ENCODE data around the gene GCG.

Gene GCG

DNA sequence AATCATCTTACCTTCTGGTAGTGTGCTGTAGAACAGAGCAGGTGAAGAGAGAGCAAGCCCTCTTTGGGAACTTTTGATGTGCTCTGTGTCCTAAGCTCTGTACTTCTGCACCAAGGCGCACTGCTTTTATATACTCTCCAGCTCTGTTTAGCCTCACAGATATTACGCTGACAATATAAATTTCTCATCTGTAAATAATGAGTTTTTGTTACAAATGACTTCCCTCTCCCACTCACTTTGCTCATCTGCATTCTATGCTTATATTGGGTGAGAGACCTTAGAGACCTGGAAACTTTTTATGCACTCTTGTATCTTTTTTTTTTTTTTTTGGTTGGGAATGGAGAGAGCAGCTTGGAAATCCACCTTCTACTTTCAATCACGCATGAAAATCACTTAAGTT is at the start of gene GCG:
Gene GCG, minus strand, starts transcription at position 101 of the 400 bp plus-strand sequence. CDS start 3,069 bp downstream, outside the sequence.
- DNase-seq (ENCODE audit: low spot score): no peak

DNA sequence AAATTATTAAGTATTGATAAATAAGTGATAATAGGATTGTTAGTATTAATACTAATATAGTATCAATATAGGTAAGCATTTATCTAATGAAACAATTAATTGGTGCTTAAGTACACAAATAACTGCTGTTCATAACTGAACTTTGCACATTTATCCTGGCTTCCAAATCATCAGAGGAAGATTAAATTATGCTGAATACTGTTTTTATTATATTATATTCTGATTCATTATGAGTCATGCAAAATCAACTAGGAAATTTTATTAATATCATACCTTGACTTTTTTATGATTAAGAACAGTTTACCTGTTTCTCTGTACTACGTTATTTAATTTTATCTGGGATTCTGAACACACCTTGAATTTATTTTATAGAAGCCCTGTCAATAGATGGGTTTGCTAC is 48.6 kb upstream of the GCG start:
- no peak for DNase-seq (ENCODE audit: low spot score)

DNA sequence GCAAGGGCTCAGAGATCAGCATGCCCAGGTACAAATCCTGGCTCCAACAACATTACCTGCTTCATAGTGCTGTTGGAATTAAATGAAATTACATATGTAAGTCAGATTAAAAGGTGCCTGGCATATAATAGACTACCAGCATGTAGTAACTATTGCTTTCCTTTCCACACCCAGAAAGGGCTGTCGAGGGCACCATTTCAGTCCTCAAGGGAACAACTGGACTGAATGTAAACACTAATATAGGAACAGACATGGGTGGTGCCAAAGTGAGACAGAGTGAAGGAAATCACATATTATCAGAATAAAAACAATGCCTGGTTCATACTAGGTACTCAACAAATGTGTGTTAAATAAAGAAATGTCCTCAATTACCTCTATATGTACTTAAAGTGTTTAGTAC is 47.9 kb upstream of the GCG start:
- DNase-seq (ENCODE audit: low spot score): no peak

DNA sequence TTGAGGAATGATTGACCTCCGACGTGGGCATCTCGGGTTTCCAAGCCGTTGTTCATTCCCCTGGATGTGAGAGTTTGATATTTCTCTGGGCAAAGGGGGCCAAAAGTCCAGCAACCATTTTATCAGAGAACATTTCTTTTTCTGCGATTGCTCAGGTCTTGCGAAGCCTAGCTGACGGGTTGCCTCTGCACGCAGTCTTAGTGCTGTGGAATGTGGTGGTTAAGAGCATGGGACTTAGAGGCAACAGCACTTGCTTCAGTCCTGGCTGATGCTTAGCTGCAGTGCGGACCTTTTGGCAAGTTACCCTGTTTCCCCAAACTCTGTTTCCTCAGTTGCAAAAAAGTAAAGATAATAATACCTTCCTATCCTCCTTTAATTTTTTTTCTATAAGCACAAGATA is 46.2 kb upstream of the GCG start:
- no peak for DNase-seq (ENCODE audit: low spot score)

DNA sequence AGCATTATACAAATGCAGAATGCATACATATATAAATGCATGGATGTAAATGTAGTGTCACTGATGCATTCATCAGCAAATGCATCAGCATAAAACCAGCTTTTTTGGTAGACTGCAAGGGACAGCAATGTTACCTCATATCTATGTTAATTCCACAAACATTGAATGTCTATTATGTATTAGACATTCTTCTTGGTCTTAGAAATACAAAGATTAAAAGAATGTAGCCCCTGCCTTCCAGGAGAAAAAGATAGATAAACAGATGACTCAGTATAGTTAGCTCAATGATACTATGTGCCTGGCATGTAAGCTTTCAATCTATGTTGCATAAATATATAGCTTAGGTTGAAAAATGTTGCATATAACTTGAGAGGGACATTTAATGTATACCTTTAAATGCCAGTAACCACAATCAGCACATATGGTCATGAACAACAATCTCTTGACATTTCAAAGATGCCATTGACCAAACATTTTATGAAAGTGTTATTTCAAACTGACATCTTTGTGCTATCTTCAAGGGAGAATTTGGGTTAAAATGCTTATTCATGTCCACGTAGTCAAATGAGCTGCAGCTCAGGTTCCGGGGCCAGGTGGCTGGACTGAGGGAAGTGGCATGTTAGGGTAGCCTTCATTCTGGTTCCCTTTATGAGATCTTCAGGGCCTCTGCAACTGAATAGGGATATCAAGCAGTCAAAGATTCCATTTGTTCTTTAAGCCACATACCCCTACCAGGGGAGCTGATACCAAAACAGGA is 45.2 kb upstream of the GCG start:
- DNase-seq (ENCODE audit: low spot score): no peak

DNA sequence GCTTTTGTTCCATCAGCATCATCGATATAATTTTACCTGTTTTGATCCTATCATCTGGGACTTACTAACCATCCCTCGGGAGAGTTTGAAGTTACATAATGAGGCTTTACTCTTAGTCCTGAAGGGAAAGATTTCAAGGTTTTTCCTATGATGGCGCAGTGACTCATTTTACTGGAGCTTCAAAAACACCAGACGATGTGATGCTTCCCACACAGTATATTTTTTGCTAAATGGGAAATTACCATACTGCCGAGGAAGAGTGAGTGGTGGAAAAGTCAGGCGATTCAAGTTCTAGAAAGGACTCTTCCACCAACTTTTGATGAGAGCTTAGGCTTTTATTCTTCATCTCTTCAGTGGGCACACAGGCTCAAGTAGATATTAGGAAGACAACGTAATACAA is 44.6 kb upstream of the GCG start:
- DNase-seq (ENCODE audit: low spot score): no peak

DNA sequence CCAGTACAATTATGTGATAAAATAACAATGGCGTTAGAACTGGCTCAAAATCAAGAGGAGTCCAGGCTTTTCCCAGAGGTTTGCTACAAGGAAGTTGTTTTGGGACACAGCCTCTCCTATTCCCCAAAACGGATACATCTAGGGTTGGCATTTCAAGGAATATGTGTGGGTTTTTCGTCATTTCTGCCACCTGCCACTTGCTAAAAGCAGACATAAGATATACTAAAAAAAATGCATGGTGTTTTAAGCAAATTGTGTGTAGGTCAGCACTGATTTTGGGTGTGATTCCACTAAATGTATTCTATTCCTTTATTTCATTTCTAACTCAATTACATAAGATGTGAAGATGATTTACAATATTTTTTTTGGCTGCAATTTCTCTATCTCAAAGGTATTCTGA is 36.4 kb upstream of the GCG start:
- DNase-seq (ENCODE audit: low spot score): no peak

DNA sequence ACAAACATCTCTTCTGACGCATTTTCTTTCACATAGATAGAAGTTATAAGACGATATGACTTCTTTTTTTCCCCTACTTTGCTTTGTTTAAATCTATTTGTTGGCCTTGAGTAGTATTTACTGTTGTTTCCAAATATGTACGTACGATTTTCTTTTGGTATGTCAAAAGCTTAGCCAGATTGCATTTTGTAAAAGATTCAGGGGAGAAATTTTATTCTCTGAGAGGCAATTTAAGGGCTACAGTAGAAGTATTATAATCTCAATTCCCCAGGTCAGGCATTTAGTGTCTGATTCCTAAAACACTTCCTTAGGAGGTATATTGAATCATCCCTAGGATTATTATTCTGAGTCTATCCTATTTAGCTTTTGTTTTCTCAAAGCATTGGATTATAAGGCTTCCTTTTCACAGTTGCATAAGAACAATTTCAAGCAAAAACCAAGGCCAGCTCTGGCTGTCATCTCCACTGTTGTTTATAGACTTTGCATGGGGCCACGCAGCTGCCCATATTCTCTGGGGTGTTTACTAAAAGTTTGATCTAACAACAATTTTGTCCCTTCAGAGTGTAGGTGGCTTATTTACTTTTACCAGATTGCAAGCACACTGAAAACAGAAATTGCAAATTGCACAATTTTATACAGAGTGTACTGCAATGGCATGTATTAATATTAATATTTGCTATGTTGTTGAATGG is 33.6 kb upstream of the GCG start:
- DNase-seq (ENCODE audit: low spot score): no peak

DNA sequence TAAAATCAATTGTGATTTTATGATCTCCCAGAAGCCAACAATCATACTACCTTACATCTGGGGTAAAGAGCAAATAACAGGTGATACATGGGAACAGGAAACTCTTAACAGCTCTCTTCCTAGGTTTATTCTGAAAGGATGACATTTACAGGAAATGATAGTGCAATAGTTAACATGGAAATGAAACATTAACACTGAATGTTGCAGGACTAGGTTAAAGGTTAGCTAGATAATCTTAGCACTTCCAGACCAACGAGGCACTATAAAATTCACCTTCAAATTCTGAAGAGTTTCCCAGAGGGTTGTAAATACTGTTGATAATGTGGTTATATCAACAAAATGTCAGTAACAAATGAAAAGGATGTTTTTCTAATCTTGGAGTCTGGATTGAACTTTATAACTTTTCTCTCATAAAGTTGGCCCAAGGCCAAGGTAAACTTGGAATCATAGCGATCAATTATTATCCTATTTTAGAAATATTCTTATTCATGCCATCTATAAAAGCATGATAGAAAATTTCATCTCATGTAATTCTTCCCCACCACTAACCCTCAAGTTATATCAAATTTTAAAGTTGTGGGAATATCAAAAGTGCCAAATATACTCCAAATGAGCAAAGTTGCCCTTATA is 32.9 kb upstream of the GCG start:
- no peak for DNase-seq (ENCODE audit: low spot score)

DNA sequence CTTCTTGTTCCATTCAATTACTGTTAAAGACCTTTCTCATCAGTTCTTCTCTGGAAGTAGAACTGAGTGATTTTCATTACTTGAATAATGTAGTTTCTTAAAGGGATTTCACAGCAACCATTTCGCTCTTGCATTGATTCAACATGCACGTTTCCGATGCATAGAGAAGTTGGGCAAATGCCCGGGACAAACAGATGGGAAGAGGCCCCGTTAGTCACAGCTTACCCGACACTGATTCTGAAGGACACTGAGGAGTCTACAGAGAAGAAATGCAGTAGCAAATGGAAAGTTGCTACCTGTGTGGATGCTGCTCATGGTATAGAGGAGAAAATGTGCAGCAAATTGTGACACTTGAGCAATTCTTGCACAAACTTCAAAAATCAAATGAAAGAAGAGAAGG is 32.3 kb upstream of the GCG start:
- DNase-seq (ENCODE audit: low spot score): no peak

DNA sequence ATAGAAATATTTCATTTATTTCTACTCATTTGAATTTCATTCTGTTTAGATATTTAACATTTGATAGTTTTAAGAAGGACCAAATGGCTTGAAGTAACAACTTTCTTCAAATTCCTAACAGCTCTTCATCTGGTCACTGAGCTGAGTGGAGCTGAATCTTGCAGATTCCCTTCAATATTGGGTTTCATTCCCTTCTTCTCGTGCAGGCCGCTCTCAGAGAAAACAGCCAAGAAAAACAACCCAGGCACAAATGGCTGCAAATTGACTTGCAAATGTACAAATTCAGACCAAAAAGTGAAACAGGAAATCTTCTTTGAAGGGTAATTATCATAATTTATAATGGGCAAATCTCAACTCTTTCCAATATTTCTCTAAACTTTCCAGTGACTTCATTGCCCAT is 30.3 kb upstream of the GCG start:
- DNase-seq (ENCODE audit: low spot score): no peak

DNA sequence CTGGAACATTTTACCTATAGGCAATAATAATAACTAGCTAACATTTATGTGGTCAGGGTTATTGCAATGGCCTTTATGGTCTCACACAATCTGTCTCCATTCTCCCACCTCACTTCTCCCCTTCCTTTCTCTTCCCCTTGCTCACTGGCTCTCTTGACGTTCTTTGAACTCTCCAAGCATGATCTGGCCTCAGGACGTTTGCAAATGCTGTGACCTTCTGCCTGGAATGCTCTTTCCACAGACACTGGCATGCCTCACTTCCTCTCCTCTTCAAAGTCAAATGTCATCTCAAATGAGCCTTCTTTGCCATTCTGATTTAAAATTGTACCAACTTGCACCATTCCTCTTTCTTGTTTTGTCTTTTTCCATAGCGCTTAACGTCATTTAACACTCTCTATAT is 25.3 kb upstream of the GCG start:
- DNase-seq (ENCODE audit: low spot score): no peak

DNA sequence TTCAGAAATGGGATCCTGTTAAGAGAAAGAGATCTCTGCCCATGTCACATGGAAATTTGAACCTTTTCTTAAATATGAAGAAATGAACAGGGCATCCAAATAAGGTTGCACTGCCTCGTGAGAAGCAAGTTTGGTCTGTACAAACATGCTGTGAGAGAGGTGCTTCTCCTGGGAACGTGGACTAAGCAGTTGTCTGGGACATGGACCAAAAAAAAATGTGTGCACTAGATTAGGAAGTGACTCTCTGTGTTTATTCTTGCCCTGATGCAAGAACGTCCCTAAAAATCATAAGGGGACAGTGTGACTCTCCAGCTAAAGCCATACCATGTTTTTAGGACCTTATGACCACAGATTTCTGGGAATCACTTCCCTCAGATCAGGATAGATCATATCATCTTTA is 23.7 kb upstream of the GCG start:
- DNase-seq (ENCODE audit: low spot score): no peak

DNA sequence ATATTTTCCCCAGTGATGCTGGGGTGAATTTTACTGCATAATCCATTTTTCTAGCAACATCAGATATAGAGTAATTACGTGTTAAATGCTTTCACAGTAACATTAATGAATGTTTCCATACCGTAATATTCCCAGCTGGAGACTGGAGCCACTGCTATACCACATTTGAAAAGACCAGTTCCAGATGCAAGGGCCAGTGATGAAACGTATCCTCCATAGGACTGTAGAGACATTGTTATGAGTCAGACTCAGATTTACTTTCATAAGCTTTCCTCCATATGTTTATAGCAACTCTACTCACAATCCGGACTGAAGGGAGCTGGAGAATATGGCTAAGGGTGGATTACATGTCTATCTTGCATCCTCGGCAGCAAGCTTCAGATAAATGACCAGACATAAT is 22.7 kb upstream of the GCG start:
- no peak for DNase-seq (ENCODE audit: low spot score)

DNA sequence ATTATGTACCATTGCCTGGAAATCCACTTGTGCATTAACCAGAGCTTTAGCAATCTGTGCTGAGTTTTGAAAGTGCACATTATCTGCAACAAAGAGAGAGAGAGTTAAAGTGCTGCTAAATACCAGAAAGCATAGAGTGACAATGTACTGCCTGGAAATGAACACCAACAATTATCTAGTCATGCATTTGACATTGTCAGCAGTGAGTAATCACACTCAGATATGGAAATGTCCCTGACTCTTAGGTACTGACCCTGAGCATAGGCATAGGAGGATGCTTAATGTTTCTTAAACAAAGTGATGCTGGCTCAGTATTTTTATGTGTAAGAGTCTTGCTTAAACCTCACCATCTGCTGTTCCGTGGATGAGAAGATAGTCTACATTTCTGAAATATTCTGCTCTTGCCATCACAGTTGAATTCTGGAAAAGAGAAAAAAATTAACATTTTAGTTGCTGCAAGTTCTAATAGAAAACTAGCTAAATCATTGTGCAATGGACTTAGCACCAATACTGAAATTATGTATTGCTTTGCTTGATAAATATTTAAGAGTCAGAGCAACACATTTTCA is 20.8 kb upstream of the GCG start:
- DNase-seq (ENCODE audit: low spot score): no peak

DNA sequence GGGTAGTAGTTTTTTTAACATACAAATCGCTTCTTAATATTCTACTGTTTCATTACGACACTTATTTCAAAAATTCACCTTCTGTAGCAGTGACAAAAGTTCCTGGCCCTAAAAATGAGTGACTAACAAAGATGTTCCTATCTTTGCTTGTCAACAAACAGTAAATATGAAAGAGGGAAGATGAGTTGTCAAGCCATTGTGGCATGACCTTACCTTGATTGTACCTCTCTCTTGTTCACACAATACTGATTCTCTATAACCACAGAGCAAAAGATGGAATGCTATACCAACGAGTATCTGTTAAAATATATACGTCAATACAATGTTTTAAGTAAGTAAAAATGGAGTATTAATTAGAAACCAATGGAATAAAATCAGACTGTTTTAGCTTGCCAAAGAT is 14.7 kb upstream of the GCG start:
- DNase-seq (ENCODE audit: low spot score): no peak

DNA sequence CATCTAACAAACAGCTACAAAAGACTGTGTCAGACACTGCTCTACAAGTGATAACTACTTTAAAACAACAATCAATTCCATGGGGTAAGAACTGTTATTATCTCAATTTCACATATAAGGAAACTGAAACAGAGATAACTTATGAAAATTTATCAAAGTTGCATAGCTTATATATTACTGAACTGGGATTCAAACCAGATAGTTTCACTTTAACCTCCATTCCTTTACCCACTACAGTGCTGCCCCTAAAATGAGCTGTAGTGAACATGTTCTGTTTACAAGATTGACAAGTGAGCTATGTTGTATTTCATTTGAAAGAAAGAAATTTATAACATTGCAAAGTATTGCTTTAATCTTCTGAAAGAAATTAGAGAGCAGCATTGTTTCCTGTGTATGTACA is 14.1 kb upstream of the GCG start:
- no peak for DNase-seq (ENCODE audit: low spot score)

DNA sequence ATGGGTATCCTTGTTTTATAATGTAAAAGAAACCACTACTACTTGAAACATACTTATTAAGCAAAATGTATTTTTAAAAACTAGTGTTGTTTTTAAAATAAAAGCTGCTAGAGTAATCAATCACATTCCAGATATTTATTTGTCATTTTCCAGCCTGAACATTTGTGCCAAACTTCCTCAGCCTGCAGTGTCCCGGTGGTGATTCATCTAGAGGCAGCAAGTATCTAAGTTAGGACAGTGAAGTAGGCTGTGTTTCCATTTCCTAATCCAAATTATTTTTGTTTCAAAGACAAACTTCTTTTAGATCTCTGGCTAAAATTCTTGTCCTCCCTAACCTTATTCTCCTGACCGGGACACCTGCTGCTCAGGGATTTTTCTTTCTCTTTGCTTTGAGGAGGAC is 12.8 kb upstream of the GCG start:
- peak; percentile 36 for DNase-seq (ENCODE audit: low spot score)

DNA sequence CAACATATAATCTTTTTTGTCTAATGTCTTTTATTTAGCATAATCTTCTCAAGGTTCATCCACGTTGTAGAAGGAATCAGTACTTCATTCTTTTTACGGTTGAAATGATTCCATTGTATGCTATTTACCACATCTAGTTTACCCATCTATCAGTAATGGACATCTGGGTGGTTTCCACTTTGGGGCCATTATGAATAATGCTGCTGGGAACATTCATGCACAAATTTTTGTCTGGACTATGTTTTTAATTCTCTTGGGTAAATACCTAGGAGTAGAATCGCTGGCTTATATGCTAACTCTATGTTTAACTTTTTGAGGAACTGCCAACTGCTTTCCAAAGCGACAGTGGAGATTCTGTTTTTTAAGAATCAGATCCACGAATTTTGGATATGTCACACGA is 7.4 kb upstream of the GCG start:
- DNase-seq (ENCODE audit: low spot score): no peak

DNA sequence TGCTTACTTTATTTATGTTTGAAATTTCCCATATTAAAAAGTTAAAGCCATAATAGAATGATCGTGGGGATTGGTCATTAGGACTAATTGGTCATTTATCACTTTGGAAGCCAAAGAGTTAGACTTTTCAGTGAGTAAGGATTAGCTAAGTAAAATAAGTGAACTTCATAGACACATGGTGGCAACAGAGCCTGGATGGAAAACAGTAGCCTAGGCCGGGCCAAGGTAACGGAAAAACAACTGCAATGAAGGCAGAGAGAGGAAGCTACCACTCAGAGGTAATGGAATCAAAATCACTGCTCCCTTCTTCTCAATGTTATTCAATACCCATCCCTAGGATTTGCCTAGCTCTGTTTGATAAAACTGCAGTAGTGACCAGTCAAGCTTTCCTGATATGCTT is 4.1 kb upstream of the GCG start:
- DNase-seq (ENCODE audit: low spot score): no peak

DNA sequence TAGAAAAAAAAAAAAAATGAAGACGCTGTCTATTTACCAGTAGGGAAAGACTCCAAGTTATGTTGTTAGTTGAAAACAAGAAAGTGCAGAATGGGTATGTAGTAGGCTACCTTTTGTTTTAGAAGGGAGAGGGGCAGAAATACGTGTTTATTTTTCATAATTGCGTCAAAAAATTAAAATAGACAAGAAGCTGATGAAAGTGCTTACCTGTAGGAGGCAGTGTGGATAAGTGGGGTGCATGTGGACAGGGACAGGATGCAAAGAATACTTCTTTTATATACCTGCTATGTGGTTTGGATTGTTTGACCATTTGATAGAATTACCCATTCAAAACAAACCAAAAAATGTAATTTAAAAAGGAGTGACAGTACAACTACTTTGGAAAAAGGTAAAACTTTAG is 3.0 kb upstream of the GCG start:
- no peak for DNase-seq (ENCODE audit: low spot score)

DNA sequence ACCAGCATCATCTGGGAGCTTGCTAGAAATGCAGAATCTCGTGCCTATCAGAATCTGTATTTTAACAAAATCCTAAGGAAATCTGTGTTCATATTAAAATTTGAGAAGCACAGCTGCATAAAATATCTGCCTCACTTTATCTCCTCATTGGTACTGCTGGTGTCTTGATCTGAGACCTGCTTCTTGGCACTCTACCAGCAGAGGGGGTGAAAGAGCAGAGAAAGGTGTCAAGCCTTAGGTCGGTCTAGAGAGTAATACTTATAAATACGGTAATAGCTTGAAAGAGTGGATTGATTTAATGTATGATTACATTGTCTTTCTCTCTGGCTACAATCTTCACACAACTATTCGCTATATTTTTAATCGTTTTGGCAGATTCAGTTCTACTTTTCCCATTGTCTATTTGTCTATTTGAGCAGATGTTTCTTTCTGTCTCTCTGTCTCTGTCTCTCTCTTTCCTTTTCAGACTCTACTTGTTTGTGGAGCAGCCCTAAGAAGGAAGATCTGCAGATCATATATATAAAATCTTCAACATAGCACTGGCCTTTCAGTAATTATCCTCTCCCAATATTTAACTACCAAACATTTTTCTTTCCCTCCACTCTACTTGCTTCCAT is 1.7 kb upstream of the GCG start:
- peak; percentile 56 for DNase-seq (ENCODE audit: low spot score)

DNA sequence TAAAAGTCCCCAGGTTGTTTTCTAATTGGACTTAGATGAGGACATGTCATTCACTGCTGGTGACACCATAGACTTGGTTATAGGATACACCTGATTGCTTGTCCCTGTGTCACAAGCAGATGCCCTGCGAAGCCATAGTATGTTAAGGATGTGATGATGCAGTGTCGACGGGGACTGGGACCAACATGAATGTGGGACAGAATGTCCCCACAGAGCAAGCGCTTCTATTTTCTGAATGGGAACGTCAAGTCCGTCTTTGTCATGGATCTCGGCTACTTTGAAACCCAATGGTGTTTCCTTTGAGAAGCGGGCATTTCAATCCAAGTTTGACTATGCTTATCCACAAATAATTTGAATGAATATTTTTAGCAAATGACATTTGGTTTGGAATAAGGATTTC is 2.1 kb downstream of the GCG start:
- no peak for DNase-seq (ENCODE audit: low spot score)

All from kidney capillary endothelial cell (primary cell).